Measurements from ENCODE around the gene TOE1. TPM values are rescaled to one million over a fixed set of nuclear protein-coding genes. Genes with fewer than 3 reads are reported as not detected.

Gene TOE1
- total and polyA plus RNA-seq, 7 donors = 7.1 to 12.9 (median 10.5) TPM

DNA sequence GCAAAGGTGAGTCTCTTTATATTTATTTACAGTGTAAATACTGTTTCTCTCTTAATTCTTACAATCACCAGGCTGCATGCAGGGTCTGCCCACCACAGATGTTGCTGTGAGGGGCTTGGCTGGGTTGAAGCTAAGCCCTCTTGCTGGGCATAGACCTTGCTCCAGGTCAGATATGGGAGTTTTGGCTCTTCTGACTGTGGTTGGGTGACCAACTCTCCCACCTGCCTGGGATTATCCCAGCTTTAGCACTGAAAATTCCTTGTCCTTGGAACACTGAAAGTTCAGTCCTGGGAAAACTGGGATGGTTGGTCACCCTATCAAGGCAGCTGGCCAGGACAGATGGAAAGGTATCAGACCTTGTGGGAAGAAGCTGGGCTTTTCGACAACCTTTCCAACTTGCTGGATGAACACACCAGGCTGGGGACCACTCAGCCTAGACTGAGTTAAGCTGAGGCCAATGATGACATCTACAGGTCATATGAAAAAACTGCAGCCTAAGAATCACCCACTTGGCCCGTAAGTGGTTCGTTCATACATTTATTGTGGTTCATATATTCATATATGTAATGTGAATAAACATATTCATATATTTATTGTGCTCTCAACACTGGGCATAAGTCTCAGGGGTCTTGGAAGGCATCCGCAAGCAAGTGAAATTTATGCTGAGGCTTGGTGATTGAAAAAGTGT is 39.8 kb upstream of the TOE1 start:
- intact Hi-C loops (cut with DNase I) = loop anchor here (5.0 to 10.0 kb wide), 5 partner anchors 93 to 585 kb away; partner anchors contain the start of genes PTCH2, RNU5D-1, TESK2 and ZSWIM5
- Histone ChIP-seq H3K4me1 (peaks cover 0 to 17% (median 11%) of the 10 kb centered on the region in 4 donors), H3K27ac (no peak overlapping the region), H3K27me3 (no peaks in the 10 kb centered on the region), H3K36me3 (no peaks in the 10 kb centered on the region), H3K9me3 (no peaks in the 10 kb centered on the region), H3K4me3 (no peak overlapping the region)
- TF ChIP-seq, protein P1, sequence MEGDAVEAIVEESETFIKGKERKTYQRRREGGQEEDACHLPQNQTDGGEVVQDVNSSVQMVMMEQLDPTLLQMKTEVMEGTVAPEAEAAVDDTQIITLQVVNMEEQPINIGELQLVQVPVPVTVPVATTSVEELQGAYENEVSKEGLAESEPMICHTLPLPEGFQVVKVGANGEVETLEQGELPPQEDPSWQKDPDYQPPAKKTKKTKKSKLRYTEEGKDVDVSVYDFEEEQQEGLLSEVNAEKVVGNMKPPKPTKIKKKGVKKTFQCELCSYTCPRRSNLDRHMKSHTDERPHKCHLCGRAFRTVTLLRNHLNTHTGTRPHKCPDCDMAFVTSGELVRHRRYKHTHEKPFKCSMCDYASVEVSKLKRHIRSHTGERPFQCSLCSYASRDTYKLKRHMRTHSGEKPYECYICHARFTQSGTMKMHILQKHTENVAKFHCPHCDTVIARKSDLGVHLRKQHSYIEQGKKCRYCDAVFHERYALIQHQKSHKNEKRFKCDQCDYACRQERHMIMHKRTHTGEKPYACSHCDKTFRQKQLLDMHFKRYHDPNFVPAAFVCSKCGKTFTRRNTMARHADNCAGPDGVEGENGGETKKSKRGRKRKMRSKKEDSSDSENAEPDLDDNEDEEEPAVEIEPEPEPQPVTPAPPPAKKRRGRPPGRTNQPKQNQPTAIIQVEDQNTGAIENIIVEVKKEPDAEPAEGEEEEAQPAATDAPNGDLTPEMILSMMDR (IDR thresholded peaks at IDR 0.05) = peak; percentile 49 to 72 (median 66)
- TF ChIP-seq POLR2AphosphoS5 (IDR thresholded peaks at IDR 0.05) (no peak), POLR2A (IDR thresholded peaks at IDR 0.05) (no peak)
- 15 to 17% methylated on average over 4 of the region's 4 CpGs for WGBS, 2 donors
- peak; percentile 73 for DNase-seq

DNA sequence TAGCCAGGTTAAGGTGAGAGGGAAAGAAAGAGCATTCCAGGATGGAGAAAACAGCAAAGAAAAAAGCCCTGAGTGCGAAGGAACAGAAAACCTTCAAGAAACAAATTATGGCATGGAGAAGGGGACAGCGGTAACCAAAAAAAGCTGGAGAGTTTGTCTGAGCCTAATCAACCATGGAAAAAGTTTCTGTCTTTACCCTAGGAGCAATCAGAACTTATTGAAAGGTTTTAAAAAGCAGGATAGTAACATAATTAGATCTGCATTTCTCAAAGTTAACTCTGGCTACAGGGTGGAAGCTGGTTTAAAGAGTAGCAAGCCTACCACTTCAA is 39.3 kb upstream of the TOE1 start:
- H3K27me3 ChIP-seq = no peaks in the 10 kb centered on the region
- H3K4me3 ChIP-seq = no peak overlapping the region
- H3K9me3 ChIP-seq = no peaks in the 10 kb centered on the region
- H3K27ac ChIP-seq = no peak overlapping the region
- 77 to 82% methylated on average over 2 of the region's 2 CpGs for WGBS, 2 donors
- no peaks in the 10 kb centered on the region for H3K36me3 ChIP-seq
- no peak for TF ChIP-seq EP300 (IDR thresholded peaks at IDR 0.05)
- TF ChIP-seq, protein P1 (IDR thresholded peaks at IDR 0.05) = no peak
- no peak for TF ChIP-seq POLR2AphosphoS5 (IDR thresholded peaks at IDR 0.05)
- TF ChIP-seq POLR2A (IDR thresholded peaks at IDR 0.05) = no peak
- intact Hi-C loops (cut with DNase I) = loop anchor here (5.0 kb wide), 4 partner anchors 93 to 568 kb away; partner anchors contain the start of genes PTCH2, RNU5D-1, TESK2 and ZSWIM5
- no peak for DNase-seq
- H3K4me1 ChIP-seq = peaks cover 0 to 17% (median 11%) of the 10 kb centered on the region in 4 donors

DNA sequence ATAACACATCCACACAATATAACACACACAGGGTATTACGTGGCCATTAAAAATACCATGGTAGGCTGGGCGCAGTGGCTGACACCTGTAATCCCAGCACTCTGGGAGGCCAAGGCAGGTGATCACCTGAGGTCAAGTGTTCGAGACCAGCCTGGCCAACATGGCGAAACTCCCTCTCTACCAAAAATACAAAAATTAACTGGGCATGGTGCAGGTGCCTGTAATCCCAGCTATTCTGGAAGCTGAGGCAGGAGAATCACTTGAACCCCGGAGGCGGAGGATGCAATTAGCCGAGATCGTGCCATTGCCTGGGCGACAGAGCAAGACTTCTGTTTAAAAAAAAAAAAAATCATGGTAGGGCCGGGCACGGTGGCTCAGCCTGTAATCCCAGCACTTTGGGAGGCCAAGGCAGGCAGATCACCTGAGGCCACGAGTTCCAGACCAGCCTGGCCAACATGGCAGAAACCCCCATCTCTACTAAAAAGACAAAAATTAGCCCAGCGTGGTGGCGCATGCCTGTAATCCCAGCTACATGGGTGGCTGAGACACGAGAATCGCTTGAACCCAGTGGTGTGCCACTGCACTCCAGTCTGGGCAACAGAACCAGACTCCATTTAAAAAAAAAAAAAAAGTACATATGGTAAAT is 37.3 kb upstream of the TOE1 start:
- WGBS, 2 donors = 86 to 92% methylated on average over 16 of the region's 16 CpGs
- peaks cover 0 to 17% (median 11%) of the 10 kb centered on the region in 4 donors for H3K4me1 ChIP-seq
- H3K9me3 ChIP-seq = no peaks in the 10 kb centered on the region
- H3K27ac ChIP-seq = peak overlapping the region; percentile 87 to 96 (median 92)
- no peak for DNase-seq
- no peak for TF ChIP-seq POLR2AphosphoS5 (IDR thresholded peaks at IDR 0.05)
- TF ChIP-seq, protein P1 (IDR thresholded peaks at IDR 0.05) = no peak
- intact Hi-C loops (cut with DNase I) = loop anchor here (1.0 to 5.0 kb wide), 5 partner anchors 95 to 570 kb away; partner anchors contain the start of genes PTCH2, RNU5D-1, TESK2 and ZSWIM5
- H3K4me3 ChIP-seq = peak overlapping the region; percentile 50 to 88 (median 72)
- no peaks in the 10 kb centered on the region for H3K27me3 ChIP-seq
- H3K36me3 ChIP-seq = no peaks in the 10 kb centered on the region

DNA sequence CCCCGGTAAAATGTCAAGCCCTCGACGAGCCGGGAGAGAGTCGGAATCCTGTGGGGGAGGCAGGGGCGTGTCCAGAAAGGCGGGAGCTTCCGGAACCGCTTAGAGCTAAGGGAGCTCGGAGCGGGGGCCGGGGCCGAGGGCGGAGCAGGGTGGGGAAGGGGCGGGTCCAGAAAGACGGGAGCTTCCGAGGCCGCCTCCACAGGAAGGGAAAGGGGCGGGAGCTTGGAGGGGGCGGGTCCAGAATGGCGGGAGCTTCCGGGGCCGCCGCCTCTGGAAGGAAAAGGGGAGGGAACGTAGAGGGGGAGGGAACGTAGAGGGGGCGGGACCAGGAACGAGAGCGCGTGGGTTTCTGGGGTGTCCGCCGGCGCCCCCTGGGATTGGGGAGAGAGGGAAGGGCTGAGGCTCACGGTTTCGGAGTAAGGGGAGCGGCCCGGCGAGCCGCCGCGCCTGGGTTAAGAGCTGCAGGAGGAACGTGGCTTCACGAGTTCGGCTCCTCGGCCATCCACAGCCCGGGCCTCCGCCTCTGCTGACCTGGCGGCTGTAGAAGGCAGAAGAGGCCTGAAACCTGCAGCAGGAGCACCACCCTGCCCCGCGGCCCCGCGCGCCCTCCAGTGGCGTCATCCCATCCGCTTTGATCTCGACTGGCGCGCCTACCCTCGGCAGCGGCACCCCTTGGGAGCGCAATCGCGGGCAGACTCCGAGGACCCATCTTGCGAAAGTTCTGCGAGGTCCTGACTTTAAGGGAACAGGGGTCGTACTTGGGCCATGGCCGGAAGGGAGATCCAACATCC is 36.3 kb upstream of the TOE1 start:
- WGBS, 2 donors = 1% methylated on average over 68 of the region's 68 CpGs
- peak overlapping the region; percentile 91 to 96 (median 92) for H3K27ac ChIP-seq
- H3K9me3 ChIP-seq = no peaks in the 10 kb centered on the region
- DNase-seq = peak; percentile 99
- intact Hi-C loops (cut with DNase I) = loop anchor here (1.0 to 5.0 kb wide), 6 partner anchors 37 to 571 kb away; partner anchors contain the start of genes MUTYH, PTCH2, RNU5D-1 and TESK2
- TF ChIP-seq POLR2A (IDR thresholded peaks at IDR 0.05) = peak in 1 of 2 donors; percentile 58
- TF ChIP-seq POLR2AphosphoS5 (IDR thresholded peaks at IDR 0.05) = peak; percentile 54 to 79 (median 73)
- TF ChIP-seq, protein P1 (IDR thresholded peaks at IDR 0.05) = peak; percentile 46 to 87 (median 70)
- TF ChIP-seq EP300 (IDR thresholded peaks at IDR 0.05) = no peak
- H3K36me3 ChIP-seq = no peaks in the 10 kb centered on the region
- peaks cover 0 to 17% (median 11%) of the 10 kb centered on the region in 4 donors for H3K4me1 ChIP-seq
- H3K4me3 ChIP-seq = peak overlapping the region; percentile 52 to 88 (median 72)
- H3K27me3 ChIP-seq = no peaks in the 10 kb centered on the region
